GM10248 (cell line): ENCODE results near the gene EID2B.
A peak's percentile ranks its signal among the peaks of the same experiment; 100 is the strongest.

Source experiments
- CTCF ChIA-PET: fragments of 300-600 bp; sonication (Branson Sonifier 250); formaldehyde crosslinking; extraction: SDS; loops from one replicate; lab custom pipeline; 2021; ENCODE audit warnings: antibody characterized with exemption; lab: Yijun Ruan, JAX
- POLR2A ChIA-PET: fragments of 350-650 bp; sonication (Branson Sonifier 250); formaldehyde crosslinking; extraction: SDS; loops from one replicate; lab custom pipeline; 2020; ENCODE audit warnings: antibody characterized with exemption; lab: Yijun Ruan, JAX
- DNase-seq: peaks from one replicate; pipeline ENCODE4 v3.0.0; 2012; ENCODE audit errors: extremely low spot score
- TF ChIP-seq, protein P1 (sequence below): IDR thresholded peaks from 2 replicates; pipeline ENCODE4 v1.5.1; 2012; ENCODE audit warnings: mild to moderate bottlenecking, low read depth; ENCODE audit errors: extremely low read depth, missing control alignments, control extremely low read depth

Gene EID2B

DNA sequence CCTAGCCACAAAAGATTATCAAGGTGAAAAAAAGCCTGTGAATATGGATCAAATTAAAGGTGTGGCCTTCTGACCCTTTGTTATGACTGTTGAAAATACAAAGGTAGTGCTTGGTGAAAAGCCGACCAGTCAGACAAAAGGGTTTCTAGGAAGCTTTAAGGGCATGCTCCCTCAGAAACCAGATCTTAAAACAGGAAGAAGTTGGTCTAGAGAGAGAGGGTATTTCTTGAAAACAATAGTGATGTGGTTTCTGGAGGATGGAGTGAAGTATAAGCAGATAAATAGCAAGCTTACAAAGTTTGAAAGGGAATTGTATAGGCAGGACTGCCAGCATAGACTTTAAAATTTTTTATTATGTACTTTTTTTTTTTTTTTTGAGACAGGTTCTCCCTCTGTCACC lies 12.3 kb upstream of the EID2B start:
- CTCF ChIA-PET: interaction anchor here (0.6 to 4.8 kb wide), 6 partner anchors 12 to 1310 kb away, joined by 3 to 32 read pairs (median 4); partner anchors contain the start of gene EID2B
- TF ChIP-seq, protein P1, sequence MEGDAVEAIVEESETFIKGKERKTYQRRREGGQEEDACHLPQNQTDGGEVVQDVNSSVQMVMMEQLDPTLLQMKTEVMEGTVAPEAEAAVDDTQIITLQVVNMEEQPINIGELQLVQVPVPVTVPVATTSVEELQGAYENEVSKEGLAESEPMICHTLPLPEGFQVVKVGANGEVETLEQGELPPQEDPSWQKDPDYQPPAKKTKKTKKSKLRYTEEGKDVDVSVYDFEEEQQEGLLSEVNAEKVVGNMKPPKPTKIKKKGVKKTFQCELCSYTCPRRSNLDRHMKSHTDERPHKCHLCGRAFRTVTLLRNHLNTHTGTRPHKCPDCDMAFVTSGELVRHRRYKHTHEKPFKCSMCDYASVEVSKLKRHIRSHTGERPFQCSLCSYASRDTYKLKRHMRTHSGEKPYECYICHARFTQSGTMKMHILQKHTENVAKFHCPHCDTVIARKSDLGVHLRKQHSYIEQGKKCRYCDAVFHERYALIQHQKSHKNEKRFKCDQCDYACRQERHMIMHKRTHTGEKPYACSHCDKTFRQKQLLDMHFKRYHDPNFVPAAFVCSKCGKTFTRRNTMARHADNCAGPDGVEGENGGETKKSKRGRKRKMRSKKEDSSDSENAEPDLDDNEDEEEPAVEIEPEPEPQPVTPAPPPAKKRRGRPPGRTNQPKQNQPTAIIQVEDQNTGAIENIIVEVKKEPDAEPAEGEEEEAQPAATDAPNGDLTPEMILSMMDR: no peak
- DNase-seq: no peak
- POLR2A ChIA-PET: no interaction called here

DNA sequence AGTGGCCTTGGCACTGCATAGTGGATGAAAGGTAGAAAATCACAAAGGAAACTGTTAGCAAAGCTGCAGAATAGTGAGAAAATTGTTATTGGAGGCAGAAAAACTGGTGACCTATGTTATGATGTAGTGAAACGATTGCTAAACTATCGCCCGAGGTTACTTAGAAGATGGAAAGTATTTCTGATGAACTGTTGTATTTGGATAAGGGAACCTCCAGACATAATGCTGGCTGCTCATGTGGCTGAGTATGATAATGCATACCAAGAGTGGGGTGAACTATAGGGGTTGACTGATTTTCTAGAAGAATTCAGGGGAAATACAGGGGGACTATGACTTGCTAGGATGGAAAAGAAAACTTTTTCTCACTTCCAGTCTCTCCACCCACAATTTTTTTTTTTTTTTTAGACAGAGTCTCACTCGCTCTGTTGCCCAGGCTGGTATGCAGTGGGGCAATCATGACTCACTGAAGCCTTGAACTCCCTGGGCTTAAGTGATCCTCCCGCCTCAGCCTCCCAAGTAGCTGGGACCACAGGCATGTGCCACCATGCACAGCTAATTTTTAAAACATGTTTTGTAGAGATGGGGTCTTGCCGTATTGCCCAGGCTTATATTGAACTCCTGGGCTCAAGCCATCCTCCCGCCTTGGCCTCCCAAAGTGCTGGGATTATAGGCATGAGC lies 11.7 kb upstream of the EID2B start:
- DNase-seq: no peak
- CTCF ChIA-PET: interaction anchor here (0.6 to 4.8 kb wide), 5 partner anchors 11 to 1309 kb away, joined by 3 to 22 read pairs (median 3); partner anchors contain the start of gene EID2B
- TF ChIP-seq, protein P1: no peak
- POLR2A ChIA-PET: no interaction called here

DNA sequence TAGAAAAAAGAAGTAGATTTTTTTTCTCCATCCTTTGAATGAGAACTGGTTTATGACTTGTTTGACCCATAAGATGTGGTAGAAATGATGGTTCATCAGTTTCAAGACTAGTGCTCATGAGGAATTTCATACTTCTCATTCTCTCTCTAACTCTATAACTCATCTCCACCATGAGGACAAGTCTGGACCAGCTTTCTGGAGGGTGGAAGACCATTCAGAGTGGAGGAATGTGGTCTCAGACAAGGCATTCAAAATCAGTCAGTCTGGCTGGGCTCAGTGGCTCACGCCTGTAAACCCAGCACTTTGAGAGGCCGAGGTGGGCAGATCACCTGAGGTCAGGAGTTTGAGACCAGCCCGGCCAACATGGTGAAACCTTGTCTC lies 10.8 kb upstream of the EID2B start:
- TF ChIP-seq, protein P1: no peak
- POLR2A ChIA-PET: no interaction called here
- CTCF ChIA-PET: interaction anchor here (1.2 to 4.8 kb wide), 3 partner anchors 8 to 299 kb away, joined by 3 to 22 read pairs (median 12); partner anchors contain the start of gene EID2B
- no peak for DNase-seq

DNA sequence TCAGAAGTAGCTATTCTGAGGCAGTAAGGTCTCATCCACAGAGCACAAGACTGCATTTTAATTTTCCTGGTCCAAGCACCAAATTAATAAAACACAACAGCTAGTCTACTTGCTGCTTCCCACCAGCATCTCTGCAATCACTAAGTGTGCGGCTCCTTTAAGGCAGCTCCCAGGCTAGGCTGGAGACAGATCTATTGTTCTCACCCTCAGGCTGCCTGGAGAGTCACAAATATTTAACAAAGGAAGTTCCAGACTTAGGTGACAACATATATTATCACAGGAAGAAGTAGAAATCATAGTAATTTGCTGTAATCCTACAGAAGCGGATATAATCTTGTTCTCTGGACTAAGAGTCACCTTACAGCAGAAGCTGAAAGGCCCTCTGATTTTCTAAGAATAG lies 9.6 kb upstream of the EID2B start:
- no peak for DNase-seq
- CTCF ChIA-PET: interaction anchor here (0.8 to 4.1 kb wide), 8 partner anchors 9 to 403 kb away, joined by 3 to 18 read pairs (median 4); partner anchors contain the start of gene EID2B
- POLR2A ChIA-PET: no interaction called here
- TF ChIP-seq, protein P1: no peak

DNA sequence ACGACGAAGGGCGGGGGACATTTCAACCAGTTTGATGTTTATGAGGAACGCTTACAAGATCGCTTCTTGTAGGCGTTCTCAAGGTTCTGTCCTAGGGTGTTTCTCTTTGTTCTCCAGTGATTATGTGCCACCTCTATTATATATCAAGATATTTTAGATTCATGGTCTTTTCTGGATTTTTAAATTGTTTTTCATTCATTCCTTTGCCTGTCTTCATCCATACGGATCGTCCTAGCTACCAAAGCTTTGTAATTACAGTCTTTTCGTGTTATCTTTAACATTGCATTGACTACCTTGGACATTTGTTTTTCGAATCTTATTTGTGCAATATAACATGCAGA lies 7.7 kb upstream of the EID2B start:
- ChIA-PET POLR2A (no interaction called here), CTCF (interaction anchor here (1.0 to 4.1 kb wide), 6 partner anchors 11 to 135 kb away, joined by 3 to 18 read pairs (median 6); no protein-coding TSS in a partner anchor)
- TF ChIP-seq, protein P1: no peak
- DNase-seq: no peak

DNA sequence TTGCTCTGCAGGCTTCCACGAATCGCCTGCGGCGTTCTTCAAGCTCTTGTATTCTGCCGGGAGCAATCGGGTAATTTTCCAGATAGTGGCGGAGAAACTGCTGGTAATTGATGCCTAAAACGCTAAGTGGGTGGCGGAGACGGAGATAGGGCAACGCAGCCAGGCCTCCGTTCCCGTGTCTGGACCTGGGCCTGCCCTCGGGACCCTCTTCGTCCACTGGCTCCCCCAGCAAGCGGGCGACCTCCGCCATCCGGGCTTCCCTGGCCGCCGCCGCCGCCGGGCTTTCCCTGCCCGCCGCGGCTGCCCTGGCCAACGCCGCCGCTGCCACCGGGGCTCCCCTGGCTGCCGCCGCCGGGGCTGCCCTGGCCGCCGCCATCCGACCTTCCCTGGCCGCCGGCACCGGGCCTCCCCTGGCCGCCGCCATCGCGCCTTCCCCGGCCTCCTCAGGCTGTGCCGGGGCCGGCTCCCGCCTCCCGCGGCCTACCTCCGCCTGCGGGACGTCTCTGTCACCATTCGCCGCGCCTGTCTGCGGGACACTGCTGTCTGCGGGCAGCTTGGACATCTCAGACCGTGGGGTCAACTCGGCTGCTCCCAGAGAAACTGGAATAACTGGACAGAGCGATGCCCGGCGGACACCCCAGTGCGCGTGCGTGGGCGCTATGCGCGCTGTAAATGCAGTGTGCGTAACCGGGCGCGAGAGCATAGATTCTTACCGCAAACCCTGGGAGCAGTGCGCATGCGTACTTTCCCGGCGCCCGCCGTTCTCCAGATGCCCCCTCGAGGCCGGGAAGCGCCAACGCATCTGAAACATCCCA lies 7.1 kb upstream of the EID2B start, which contains the start of gene EID2:
Gene EID2 (minus strand): TSS at position 644 of the 815 bp plus-strand sequence. CDS start 82 bp downstream, at position 562.
- ChIA-PET POLR2A (interaction anchor here (0.5 kb wide), 1 partner anchor 10 kb away, joined by 5 read pairs; no protein-coding TSS in a partner anchor), CTCF (interaction anchor here (0.7 to 4.1 kb wide), 10 partner anchors 11 to 303 kb away, joined by 3 to 18 read pairs (median 5); partner anchors contain the start of gene PLEKHG2)
- DNase-seq: peak; percentile 94
- TF ChIP-seq, protein P1: peak; percentile 81
